Uterus (tissue), 2 donors: ENCODE data around the gene S1PR3.

Experiments used
- CTCF ChIP-seq, 4 experiments: fragments of 200-600 bp in 2 of 4; fragments of 450-650 bp in 2 of 4; sonication (generic) in 2 of 4; IDR thresholded peaks; one replicate each; pipeline ENCODE4 v1.5.1; 2016 to 2019; ENCODE audit warnings: antibody characterized with exemption in 4 of 4, mild to moderate bottlenecking in 2 of 4, moderate library complexity in 1 of 4
- POLR2A ChIP-seq, 2 donors: fragments of 450-650 bp; IDR thresholded peaks; one replicate each; pipeline ENCODE4 v1.6.1; 2016; ENCODE audit warnings: antibody characterized with exemption in 2 of 2, mild to moderate bottlenecking in 1 of 2, moderate library complexity in 1 of 2

GRCh38 chr9:89037891-89038290 is 46.6 kb downstream of the S1PR3 start:
- no peak for TF ChIP-seq POLR2A (IDR thresholded peaks at IDR 0.05)
- TF ChIP-seq CTCF (IDR thresholded peaks at IDR 0.05), result no peak
